GM12875 (cell line): Measurements from ENCODE around the gene TOPORS.

ENCODE experiments used
- H3K4me3 ChIP-seq: one replicate; pipeline ENCODE4 v1.5.1; 2011; ENCODE audit warnings: low read depth, low read length, control low read depth
- CTCF ChIP-seq: IDR thresholded peaks from 2 replicates; pipeline ENCODE4 v1.5.1; 2011; ENCODE audit warnings: low read depth, mild to moderate bottlenecking, control low read depth, inconsistent platforms, low read length, moderate library complexity, borderline replicate concordance; ENCODE audit not compliant: insufficient read depth

The TOPORS gene

GRCh38 chr9:32503008-32503407 is 49.4 kb downstream of the TOPORS start:
- no peak for TF ChIP-seq CTCF
- H3K4me3 ChIP-seq: no peak overlapping the region

DNA sequence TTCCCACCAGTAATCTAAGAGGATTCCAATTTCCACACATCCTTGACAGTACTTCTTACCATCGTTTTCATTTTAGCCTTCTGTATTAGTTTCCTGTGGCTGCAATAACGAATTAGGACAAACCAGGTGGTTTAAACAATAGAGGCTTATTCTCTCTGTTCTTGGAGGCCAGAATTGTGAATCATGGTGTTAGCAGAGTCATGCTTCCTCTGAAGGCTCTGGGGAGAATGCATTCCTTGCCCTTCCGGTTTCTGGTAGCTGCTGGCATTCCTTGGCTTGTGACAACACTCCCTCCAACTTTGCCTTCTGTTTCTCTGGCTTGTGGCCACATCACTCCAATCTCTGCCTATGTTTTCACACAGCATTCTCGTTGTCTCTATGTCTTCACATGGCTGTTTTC is 49.9 kb downstream of the TOPORS start:
- TF ChIP-seq CTCF: no peak
- no peak overlapping the region for H3K4me3 ChIP-seq

DNA sequence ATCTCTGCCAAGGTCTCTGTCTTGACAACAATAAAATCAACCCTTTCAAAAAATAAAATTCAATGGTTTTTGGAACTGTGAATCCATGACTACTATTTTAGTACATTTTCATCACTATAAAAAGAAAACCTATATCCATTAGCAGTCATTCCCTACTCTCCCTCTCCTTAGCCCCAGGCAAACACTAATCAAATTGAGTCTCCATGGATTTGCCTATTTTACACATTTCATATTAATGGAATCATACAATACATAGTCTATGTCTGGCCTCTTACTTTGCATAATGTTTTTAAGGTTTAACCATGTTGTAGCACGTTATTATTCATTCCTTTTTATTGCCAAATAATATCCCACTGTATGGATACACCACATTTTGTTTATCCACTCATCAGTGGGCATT is 50.5 kb downstream of the TOPORS start:
- H3K4me3 ChIP-seq: no peak overlapping the region
- TF ChIP-seq CTCF: no peak

DNA sequence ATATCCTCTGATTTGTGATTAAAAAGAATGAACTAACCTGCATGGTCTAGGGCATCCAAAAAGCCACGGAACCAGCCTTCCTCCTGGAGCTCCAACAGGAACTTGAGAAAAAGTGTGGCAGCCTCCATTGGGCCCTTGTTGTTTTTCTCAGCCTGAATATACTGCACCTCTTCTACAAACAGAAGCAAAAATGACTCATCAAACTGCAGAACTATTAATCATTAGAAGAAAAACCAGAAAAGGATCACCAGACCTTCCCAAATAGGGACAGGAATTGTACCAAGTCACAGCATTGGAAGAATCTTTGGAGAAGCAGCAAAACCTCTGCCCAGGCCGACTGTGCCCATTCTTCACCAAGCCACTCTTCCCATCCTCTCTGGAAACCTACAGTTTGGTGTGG is 51.6 kb downstream of the TOPORS start:
- TF ChIP-seq CTCF: no peak
- no peak overlapping the region for H3K4me3 ChIP-seq

GRCh38 chr9:32497921-32498320 is 54.5 kb downstream of the TOPORS start:
- H3K4me3 ChIP-seq: no peak overlapping the region
- TF ChIP-seq CTCF: no peak

- H3K4me3 ChIP-seq: no peak overlapping the region
- TF ChIP-seq CTCF: no peak
Observed at GRCh38 chr9:32490601-32491000, 61.8 kb downstream of the TOPORS start.
